Central memory CD4-positive, alpha-beta T cell (primary cell): ENCODE data around the gene CUEDC1.

ENCODE experiments used
- DNase-seq: peaks from one replicate; pipeline ENCODE4 v3.0.0; 2022

Gene CUEDC1

DNA sequence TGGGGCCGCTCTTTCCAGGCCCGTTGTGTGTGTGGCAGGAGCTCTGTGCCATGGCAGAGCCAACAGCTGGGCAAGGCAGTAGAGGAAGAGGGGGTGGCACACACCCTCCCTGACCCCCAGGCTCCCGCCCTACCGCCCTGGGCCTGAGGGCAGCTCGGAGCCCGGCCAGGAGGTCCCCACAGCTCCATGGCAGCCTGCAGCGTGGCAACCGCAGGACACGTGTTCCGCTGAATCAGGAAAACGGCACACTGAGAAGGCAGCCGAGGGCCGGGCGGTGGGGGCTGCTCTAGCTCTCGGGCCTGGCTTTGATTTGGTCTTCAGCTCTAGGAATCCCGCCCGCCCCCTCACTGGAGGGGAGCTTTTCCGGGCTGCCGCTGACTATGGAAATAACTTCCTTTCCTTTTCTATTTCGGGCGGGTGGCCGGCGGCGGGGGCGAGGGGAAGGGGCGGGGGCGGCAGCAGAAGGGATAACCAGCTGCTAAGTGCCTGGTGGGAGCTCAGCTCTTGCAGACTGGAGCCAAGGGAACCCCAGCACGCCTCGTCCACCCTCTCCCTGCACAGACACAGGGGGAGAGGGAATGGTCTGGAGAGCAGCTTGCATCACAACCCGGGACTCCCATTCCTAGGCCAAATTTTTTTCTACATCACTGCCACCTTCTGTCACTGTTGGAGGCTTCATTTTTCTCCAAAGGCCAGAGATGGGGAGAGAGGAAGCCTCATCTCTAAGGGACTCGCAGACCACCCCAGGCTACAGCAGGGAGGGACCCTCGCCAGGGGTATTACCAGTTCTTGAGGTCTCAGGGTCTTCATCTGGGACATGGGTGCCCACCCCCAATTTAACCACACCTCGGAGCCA, 80.5 kb downstream of the CUEDC1 start:
- DNase-seq: no peak

DNA sequence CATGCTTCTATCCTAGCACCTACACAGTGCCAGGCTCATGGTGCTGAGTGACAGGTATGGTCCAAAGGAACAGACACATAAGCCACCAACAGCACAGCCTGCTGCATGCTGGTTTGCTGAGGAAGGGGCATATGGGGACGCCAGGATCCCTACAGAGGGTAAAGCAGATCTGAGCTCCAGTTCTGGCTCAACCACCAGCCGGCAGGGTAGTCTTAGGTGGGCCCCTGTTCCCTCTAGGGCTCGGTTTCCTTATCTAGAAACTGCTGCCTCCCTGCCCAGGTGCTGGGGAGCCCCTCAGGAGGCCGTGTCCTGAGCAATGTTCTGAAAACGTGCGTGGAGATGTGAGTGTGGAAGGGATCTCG, 81.2 kb downstream of the CUEDC1 start:
- no peak for DNase-seq

DNA sequence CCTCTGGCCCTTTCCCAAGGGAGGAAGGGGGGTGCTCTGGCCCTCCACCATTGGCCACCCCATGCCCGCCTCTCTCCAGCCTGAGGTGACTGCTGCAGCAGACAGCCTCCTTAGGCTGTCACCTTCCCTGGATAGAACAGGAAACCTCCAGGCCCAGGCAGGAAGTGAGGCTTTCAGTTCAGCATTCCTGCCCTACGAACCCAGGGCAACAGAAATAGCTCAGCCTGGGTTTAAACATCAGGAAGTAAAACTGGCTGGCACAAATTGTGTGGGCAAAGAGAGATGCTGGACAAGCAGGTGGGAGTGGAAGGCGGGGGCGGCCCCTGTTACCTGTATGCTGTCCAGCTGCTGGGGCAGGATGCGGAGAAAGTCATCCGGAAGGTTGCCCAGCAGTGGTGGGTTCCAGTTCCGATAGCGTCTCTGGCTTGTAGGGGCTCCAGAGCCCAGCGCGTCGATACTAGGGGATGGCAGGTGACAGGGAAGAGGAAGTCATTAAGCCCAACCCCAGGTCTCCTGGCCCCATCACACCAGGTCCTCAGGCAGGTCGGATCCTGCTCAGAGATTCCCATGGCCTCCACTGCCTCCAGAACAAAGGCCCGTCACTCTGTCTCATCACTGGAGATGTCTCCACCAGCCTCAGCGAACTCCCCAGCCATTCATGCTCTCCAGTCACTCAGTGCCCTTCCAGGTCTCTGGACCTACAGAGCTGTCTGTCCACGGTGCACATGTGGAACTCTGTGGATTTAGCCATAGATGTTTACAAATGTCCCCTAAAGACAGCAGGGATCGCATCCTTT, 81.8 kb downstream of the CUEDC1 start:
- no peak for DNase-seq

DNA sequence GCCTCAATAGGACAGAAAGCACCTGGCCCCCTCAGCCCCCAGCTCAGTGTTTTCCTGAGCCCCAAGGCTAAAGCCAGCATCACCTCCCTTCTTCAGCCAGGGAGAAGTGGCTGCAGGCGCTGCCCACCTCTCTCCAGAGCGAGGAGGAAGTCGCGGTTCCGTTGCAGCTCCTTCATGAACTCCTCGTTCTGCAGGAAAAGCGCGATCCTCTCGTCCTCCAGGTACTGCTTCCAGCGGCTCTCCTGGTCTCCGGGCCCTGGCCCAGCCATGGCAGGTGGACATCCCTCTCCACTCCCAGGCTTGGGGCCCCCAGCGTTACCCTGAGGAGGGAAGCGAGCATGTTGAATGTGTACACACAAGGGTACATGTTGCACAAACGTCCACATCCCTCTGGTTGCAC, 82.7 kb downstream of the CUEDC1 start:
- DNase-seq: no peak

DNA sequence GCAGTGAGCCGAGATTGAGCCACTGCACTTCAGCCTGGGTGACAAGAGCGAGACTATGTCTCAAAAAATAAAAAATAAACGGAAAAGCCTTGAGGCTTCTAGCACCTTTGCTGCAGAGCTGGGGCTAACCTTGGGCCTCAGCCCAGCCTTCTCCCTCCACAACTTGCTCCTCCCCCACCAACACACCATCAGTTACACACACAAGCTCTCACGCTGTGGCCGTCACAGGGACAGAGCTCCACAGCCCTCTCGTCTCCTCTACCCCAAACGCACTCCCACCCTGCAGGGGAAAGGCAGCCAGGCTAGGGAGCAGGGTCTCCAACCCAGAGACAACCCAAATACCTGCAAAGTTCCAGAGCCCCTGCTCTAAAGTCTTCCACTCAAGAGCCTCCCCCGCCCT, 83.3 kb downstream of the CUEDC1 start:
- DNase-seq: no peak

DNA sequence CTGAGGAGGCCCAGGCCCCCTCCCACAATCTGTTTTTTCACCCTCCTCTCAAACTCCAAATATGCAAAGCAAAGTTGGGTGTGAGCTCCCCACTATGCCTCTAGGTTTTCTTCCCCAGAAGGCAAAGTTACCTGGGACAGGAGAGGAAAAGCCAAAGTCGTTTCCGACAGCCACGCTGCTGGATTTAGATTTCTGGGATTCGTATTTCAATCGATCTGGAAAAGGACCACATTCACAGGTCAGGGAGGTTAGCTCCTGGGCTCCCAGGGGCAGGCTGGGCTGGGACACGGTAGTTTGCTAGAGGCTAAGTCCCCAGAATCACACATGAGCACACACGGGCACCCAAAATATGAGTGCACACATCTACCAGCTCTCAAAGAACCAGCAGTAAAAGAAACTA, 84.1 kb downstream of the CUEDC1 start:
- no peak for DNase-seq

DNA sequence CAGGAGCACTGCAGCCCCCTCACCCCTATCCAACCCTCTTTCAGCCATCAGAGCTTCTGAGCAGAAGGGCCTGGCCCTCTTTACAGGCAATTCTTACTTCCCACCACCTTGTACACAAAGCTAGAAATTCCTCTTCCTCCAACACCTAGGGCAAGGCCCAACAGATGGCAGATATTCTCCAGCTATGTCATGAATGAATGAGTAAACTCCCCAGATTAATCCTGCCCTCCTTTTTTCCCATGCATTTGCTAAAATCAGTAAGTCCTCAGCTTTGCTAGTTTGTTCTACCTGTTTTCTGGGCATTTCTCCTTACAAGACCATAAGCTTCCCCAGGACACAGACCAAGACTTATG, 85.0 kb downstream of the CUEDC1 start:
- no peak for DNase-seq

DNA sequence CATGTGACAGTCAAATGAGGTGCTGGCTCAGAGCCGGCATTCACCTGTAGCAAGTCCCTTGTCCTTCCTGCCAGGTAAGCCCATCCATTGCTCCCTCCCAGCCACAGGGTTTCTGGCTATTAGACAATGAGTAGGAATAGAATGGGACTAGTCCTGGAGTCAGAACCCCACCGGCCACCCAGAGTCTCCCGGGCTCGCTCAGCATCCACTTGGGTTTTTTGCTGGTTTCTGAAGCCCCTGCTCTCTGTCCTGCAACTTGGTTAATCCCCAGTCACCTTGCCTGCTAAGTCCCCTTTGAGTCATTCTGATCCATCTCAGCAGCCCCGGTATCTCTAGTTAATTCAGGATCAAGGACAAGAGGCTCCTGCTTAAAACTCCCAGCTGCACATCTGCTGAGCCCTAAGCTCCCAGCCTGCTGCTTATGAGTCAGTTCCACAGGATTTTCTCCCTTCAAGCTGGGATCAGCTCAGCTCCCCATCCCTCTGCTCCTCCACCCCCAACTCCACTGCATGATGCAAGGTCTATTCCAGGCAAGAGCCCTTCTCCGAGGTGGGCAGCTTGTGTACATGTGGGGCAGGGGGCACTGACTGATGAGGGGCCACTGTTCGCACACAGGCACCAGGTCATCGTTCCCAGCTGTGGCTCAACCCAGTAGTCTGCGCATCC, 85.5 kb downstream of the CUEDC1 start:
- no peak for DNase-seq

DNA sequence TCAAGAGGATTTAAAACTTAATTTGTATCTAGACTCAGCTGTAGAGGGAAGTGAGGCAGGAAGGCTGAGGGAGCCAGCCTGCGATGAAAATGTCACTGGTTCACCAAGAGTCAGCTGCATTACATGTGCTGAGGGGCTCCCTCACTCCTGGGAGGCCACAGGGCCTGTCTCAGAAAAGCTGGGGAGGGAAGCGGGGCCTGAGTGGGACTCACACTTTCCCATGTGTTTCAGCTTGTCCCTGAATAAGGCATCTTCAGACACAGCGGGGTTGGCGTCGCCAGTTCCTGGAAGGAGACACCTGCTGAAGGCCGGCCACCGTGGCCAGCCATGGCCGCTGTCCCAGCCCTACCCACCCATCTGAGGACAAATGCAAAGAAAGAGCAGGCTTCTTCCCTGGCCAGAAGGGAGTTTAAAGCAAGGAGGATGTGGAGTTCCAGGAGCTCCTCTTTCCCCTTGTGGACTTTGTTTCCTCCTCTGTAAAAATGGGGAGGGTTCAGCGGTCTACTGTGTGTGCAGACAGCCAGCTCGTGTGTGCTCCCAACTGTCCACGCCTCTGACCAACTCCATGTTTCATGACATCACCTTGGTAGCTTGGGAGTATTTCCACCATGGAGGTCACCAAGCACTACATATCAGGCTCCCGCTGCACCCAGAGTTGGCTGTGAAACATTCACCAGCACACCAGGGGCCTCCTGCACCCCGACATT, 86.1 kb downstream of the CUEDC1 start:
- no peak for DNase-seq

DNA sequence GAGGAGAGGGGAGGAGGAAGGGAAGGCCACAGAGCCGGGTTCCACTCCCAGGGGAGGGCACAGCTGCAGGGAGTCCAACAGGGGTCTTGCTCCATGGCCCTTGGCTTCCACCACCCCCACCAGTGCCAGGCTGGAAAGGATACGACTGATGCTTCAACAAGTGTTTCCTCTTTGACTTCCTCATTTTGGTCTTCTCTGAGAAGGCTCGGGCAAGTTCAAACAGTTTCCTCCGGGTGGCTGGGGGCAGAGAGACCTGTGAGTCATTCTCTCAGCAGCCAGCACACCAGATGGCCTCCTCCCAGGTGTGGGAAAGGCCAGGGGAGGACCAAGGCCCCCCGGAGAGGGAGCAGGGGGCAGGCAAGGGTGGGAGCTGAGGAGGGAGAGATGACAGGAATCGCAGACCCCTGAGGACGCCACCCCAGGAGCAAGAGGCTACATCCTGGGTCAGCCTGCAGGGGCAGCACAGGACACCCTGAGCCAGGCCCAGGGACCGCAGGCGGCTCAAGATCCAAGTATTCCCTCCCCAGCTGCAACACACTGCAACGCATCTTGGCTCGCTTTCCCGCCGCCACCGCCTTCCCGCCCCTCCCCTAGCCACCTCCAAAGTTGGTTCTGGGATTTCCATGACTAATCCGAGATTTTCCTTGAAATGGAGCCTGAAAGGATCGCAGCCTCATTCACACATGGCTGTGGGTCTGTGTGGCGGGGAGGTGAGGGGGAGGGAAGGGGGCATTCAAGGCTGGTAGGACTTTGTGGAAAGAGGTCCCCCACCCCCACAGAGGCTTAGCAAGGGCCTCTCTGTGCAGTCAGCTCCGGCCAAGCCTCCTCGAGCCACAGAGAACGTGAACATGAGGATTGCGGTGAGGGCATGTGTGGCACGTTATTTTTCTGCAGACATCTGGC, 87.0 kb downstream of the CUEDC1 start:
- no peak for DNase-seq

DNA sequence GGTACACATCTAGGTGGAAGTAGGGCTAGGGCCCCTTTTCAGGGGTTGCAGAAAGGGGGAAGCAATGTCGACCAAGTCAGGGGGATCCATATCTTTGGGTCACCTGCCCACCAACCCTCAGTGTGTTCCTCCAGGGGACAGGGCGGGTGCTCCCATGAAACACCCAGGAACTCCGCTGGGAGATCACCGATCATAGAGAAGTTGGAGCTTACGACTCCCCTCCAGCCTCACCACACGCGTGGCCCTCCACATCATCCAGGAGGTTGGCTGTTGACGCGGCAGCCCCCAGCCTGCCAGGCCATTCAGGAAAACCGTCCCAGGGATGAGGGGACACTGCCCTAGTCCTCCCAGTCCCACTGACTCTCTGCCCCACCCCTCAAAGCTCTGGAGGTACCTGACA, 88.1 kb downstream of the CUEDC1 start:
- DNase-seq: no peak

DNA sequence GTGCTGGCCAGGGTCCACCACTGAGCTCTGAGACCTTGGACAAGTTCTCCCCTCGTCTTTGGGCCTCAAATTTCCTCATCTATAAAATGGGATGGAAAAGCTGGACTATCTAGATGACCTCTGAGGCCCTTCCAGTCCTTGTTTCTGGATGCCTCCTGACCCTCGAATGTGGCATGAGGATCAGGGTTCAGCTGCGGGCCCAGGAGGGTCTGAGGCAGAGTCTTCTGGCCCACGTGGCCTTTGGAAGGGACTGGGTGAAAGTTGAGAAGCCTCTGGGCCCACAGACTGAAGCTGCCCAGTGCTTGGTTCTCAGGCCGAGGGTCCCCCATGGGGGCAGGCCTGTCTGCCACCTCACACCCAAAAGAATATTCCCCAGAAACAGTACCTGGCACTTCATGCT, 88.5 kb downstream of the CUEDC1 start:
- DNase-seq: no peak

DNA sequence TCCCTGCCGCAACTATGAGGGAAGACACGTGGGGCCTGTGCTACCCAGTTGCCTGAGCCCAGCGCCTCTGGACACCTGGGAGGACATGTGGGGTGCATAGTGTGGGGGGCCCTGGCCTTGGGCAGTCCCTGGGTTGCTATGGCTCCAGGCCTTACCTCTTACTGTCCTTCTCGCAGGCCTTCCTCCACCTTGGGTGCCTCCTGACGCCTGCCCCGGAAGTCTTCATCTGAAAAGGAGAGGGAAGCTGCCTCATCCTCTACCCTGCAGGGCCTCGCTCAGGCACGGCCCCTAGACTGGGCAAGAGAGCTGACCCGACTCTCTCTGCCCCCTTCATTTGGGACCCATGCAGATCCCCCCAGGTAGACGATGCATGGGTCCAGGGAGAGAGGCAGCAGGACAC, 88.9 kb downstream of the CUEDC1 start:
- no peak for DNase-seq

DNA sequence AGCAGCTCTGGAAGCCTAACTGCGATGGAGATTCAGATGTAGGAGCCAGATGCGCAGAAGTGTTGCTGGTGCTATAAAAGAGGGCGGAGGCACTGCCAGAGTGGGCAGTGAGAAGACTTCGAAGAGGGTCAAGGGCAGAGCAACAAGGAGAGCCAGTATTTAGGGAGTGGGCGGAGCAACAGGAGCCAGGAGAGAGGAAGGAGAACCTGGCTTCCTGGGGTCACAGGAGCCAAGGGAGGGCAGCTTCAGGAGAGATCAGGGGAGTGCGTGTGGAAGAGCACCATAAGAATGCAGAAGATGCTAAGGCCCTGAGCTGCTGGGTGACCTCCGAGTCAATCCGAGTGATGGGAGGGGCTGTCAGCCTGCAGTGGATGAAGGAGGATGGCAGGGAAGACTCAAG, 90.9 kb downstream of the CUEDC1 start:
- DNase-seq: no peak

DNA sequence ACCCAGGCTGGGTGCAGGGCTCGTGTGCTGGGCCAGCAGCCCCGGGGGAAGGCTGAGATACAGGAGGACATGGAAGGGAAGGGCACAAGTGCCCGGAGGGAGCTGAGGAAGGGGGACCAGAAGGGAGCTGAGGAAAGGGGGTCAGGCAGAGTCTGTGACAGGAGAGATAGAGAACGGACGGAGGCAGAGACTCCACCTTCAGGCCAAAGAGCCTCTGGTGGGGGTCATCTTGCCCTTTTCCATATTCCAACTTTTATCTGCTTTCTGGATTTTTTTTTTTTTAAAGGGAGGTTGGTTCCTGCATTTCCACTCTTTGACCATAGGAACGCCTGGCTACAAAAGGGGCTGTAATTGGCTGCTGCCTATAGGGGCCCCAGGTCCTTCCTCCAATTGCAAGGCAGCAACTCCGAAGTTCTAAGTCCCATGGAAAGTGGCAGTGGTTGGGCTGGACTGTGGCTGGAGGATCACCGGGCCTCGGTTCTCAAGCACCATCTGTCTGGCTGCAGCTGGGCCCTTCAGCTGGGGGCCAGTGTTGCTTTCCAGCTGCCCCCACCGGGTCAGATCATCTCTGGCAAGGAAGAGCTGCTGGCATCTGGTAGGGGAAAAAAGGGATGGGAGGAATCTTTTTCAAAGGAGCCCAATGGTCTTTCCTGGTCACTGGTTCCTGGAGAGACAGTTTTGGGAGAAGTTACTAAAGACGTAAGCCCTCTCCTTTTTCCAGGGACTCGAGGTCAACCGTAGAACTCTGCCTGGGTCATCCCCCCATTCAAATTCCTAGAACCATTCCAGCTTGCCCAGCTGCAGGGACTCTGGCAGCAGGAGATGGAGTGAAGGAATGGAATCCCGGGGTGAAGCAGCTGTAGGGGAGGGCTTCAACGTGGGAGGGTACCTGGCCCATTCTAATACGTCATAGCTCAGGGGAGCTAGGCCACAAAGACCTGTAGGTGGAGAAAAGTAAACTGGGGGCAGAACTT, 92.2 kb downstream of the CUEDC1 start:
- no peak for DNase-seq

DNA sequence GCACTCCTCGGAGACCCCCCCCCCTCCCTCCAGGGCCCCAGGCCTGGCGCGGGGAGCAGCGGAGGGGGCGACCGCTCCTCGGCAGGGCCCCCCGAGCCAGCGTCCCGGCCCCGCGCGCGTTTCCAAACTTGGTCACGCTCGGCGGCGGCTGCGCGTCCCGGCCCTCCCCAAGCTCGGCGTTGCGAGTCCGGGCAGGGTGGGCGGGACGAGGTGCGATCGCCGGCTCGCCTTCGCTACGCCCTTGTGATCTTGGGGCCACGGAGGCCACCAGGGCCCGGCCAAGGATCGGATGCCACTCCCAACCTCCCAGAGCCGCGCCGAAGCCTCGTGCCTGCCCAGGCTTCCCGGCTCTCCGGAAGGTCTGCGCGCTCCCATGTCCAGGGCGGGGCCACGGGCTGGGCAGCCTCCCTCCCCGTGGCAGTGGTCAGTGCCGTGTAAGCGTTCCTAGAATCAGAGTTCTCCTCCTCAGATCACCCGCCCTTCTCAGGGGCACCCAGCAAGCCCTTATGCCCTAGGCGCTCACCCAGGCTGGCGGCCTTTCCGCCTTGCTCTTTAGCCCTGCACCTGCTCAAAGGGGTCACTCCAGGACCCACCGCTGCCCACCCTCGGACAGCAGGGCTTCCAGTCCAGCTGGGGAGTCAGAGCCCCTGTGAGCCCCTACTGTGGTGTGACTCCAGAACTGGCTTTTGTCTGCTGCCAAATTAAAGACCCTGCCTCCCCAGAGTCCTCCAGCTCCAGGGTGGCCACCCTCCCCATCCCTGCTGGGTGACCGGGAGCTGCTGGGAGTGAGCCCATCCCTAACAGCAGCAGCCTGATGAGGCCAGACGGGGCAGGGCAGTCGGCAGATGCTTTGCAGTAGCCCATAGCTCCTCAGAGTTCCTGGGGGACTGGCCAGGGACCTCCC, 93.2 kb downstream of the CUEDC1 start:
- DNase-seq: no peak

DNA sequence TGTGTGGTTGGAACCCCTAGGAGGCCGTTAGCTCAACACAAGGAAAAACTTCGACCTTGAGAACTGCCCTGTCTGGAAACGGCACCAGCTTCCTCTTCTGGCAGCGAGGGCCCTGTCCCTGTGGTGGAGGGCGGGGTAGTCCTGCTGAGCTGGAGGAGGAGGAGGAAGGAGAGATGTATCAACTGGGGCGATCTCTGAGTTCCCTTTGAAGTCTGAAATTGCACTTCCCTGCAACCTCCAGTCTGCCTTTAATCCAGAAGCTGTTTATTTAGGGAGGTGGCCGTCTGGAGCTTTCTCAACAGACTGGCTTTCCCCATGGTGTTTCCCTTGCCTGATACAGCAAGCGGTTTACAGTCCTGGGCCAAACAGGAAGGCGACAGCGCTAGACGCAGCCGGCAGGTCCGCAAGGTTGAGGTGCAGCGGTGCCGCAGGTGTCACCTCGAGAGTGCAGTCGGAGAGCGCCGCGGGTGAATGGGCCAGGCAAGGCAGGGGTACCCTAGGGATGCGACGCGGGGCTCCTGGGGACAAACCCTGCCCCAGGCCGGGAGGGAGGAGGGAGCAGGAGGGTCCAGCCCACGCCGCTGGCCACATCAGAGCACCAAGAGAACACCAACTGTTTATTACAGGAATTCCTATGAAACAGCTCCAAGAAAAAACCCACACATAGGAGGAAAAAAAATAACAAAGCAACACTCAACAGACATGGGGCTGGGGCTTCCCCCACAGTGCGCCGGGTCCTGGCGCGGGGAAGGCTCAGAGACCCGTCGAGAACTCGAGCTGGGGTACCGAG, 94.0 kb downstream of the CUEDC1 start:
- peak; percentile 32 for DNase-seq

DNA sequence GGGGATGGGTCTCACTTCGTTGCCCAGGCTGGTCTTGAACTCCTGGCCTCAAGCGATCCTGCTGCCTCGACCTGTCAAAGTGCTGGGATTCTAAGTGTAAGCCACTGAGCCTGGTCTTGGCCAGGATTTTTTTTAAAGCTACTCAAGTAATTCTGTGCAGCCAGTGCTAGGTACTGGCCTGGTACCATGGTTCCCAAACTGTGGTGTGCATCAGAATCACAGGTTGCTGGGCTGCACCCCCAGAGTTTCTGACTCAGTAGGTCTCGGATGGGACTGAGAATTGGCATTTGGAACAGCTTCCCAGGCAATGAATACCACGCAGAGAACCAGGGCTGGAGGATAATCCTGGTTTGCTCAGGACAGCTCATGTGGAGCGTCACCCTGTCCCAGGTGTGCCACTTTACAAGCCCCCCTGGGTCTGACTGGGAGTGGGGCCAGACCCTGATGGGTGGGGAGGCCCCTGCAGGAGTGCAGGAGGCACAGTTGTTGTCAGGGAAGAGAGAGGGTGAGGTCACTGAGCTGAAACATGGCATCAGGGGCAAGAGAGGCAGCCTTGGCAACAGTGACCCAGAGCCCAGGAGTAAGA, 94.7 kb downstream of the CUEDC1 start:
- no peak for DNase-seq
